ENCODE data around the gene SERPINB1. TPM values are rescaled to one million over a fixed set of nuclear protein-coding genes. Genes with fewer than 3 reads are reported as not detected.

SERPINB1 gene
- total RNA-seq, 2 donors from 2014 or later: 103 to 275 TPM

GRCh38 chr6:2782356-2782708 is 59.3 kb downstream of the SERPINB1 start:
- H3K36me3 Mint-ChIP-seq: peaks cover 4% of the 10 kb centered on the region
- no peaks in the 10 kb centered on the region for H3K9me3 Mint-ChIP-seq
- no peak overlapping the region for H3K27ac Mint-ChIP-seq
- no peaks in the 10 kb centered on the region for H3K27me3 Mint-ChIP-seq
- DNase-seq (ENCODE audit: low spot score) (no peak), ATAC-seq (no peak)
- H3K4me1 Mint-ChIP-seq (ENCODE audit: low read depth in 2 of 2): peaks cover 22 to 35% of the 10 kb centered on the region in 2 donors
- H3K4me3 Mint-ChIP-seq: no peak overlapping the region

Other genes with a start within 250 kb of the SERPINB1 start
- under 1 TPM; 0.24 to 0.33 TPM for gene MYLK4, start 90.9 kb downstream of the SERPINB1 start, total RNA-seq
- gene WRNIP1, start 76.5 kb downstream of the SERPINB1 start, total RNA-seq: 10 to 100 TPM; 54.5 to 57.8 TPM
- 100 to 1,000 TPM in 1 of 2 donors, 10 to 100 TPM in 1; 59.0 to 159 TPM for gene SERPINB9, start 61.4 kb upstream of the SERPINB1 start, total RNA-seq
- 100 to 1,000 TPM; 158 to 170 TPM for gene SERPINB6, start 129.7 kb upstream of the SERPINB1 start, total RNA-seq
- gene NQO2, start 158.0 kb upstream of the SERPINB1 start, total RNA-seq: 10 to 100 TPM; 18.0 to 35.1 TPM
- 10 to 100 TPM; 28.2 to 41.4 TPM for gene RIPK1, start 226.6 kb upstream of the SERPINB1 start, total RNA-seq